ENCODE data around the gene EIF5AL1. TPM values are rescaled to one million over a fixed set of nuclear protein-coding genes. Genes with fewer than 3 reads are reported as not detected.
"Not testable (repeated sequence)": the region's sequence is repeated elsewhere in the genome, so short reads cannot be mapped to it uniquely, and the experiment has no call there.

The EIF5AL1 gene
- total RNA-seq (2014; rRNA removed; shearing (Covaris generic)): 0.72 and 0.89 TPM in 2 replicates

- not testable (repeated sequence) for DNase-seq (ENCODE audit: low spot score)
These were observed at the start of gene EIF5AL1 for GRCh38 chr10:79511891-79512583. TSS of gene EIF5AL1 (plus strand) at chr10:79512533. CDS start at chr10:79512650, 117 bp downstream.

DNA sequence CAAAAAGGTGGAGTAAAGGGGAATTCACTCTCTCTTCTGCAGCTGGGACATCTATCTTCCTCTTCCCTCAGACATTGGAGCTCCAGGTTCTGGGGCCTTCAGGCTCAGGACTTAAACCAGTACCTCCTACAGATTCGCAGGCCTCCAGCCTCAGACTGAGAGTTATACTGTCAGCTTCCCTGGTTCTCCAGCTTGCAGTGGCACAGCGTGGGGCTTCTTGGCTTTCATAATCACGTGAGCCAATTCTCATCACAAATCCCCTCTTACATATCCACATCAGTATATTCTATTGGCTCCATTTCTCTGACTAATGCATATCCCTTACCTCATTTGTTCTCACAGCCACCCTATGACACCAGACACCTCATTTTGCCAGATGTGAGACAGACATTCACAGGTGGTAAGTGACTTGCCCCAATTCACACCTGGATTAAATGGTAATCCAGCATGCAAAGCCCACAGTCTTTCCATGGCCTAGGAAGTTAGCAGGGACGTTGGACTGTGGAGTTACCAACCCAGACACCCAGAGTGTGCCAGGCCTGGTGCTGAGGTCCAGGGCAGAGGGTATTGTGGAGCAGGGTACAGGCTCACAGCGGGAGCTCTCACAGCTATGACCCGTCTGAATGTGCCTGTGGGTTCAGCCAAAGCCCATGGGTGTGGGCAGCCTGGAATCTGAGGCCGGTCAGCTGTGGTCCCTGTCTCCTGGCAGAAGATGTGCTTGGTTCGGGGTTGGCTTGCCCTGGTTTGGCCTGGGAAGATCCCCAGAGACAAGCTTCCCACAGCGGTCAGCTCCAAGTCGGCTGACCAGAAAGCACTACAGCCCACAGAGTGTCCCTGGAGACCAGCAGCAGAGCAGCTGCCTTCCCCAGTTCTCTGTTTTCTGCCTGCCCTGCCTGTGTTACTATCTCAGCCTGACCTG, 48.5 kb upstream of the EIF5AL1 start:
- DNase-seq (ENCODE audit: low spot score): no peak

- no peak for DNase-seq (ENCODE audit: low spot score)
These were observed 47.0 kb upstream of the EIF5AL1 start for GRCh38 chr10:79465341-79465740.

- no peak for DNase-seq (ENCODE audit: low spot score)
These were observed 44.2 kb upstream of the EIF5AL1 start for GRCh38 chr10:79468015-79468560.

- no peak for DNase-seq (ENCODE audit: low spot score)
These were observed 43.3 kb upstream of the EIF5AL1 start for GRCh38 chr10:79468841-79469585.

GRCh38 chr10:79470096-79470495, 42.2 kb upstream of the EIF5AL1 start:
- DNase-seq (ENCODE audit: low spot score): no peak

DNA sequence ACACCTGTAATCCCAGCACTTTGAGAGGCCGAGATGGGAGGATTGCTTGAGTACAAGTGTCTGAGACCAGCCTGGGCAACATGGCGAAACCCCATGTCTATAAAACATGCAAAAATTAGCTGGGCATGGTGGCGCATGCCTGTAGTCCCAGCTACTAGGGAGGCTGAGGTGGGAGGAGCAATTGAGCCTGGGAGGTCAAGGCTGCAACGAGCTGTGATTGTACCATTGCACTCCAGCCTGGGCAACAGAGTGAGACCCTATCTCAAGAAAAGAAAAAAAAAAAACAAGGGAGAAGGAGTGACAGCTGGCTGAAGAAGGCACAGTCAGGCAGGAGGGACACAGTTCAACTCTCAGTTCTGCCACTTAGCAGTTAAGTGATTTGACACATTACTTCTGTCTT, 40.6 kb upstream of the EIF5AL1 start:
- no peak for DNase-seq (ENCODE audit: low spot score)

DNA sequence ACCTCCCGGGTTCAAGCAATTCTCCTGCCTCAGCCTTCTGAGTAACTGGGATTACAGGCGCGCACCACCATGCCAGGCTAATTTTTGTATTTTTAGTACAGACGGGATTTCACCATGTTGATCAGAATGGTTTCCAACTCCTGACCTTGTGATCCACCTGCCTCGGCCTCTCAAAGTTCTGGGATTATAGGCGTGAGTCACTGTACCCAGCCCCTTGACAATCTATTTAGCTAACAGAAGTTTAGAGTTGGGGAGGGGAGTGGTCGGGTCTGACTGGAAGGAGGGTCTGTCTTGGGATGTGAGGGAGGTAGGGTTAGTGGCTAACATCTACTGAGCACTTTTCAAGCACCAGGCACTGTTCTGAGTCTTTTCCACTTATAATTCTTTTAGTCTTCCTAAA, 39.9 kb upstream of the EIF5AL1 start:
- DNase-seq (ENCODE audit: low spot score): no peak

DNA sequence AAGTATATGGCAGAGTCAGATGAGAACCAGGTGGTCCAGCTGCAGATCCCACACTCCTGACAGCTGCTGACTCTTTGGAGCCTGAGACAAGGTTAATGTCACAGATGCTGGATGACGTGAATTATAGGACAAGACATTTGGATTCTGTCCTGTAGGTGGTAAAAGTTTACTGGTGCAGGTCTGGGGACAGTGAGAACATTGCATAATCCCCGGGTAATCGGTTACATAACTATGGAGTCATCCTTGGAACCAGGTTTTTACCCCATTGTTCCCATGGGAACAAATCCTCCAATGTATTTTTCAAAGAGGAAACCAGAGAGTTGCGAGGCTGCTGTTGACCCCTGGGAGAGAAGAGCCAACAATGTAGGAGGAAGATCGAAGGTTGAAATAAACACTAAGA, 39.4 kb upstream of the EIF5AL1 start:
- no peak for DNase-seq (ENCODE audit: low spot score)

DNA sequence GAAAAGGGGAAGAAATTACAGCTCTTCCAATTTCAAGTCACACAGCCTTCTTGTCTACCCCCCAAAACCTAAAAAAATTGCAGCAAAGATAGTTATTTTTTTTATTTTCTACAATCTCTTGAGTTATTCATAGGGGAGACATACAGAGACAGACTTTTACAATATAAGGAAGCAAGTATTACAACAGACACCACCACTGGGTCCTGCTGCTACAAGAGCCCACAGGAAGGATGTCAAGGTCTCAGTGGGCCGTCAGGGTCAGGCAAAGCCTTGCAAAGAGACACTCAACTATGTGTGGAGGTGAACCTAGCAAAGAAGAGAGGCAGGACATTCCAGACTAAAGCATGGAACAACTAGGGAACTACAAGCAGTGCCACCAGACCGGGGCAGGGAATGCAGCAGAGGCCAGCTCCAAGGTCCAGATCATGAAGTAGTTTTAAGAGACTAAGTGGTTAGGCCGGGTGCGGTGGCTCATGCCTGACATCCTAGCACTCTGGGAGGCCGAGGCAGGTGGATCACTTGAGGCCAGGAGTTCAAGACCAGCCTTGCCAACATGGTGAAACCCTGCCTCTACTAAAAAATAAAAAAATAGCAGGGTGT, 38.7 kb upstream of the EIF5AL1 start:
- no peak for DNase-seq (ENCODE audit: low spot score)

DNA sequence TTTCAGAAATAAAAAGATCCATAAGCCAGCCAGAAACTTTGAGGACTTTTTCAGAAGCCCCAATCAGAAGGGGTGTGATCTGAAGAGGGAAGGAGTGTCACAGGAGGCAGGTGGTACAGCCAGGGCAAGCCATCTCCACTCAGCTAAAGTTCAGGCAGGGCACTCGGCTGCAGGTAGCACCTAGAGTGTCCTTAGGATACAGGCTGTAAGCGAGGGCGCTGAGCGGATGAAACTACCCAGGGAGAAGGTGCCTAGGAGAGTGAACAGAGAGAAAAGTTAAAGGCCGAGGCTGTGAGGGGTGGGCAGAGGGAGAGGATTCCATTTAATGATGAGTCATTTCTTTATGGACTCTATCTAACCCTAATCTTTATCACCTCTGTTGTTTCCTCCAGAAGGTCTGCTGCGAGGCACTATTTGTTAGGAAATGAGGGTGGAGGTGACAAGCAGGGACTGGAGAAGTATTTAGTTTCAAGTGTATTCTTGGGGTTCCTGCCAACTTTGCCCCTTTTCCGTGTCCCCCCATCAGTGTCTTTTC, 37.1 kb upstream of the EIF5AL1 start:
- no peak for DNase-seq (ENCODE audit: low spot score)

GRCh38 chr10:79475877-79476276, 36.5 kb upstream of the EIF5AL1 start:
- no peak for DNase-seq (ENCODE audit: low spot score)

- DNase-seq (ENCODE audit: low spot score): no peak
These were observed 35.7 kb upstream of the EIF5AL1 start for GRCh38 chr10:79476645-79477044.

DNA sequence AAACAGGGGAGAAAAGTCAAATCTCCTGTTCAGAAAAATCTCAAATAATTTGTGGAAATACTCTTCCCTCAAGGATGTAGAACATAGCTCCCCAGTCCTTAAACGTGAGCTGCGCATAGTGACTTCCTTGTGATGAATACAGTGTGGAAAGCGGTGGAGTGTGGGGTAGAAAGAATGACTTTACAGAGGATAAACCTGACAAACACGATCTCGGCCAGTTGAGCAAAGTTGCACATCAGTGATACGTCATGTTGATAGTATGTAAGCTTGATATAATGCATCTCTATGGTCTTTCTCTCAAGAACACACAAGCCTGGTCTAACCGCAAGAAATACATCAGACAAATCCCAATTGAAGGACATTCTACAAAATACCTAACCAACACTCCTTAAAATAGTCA, 34.9 kb upstream of the EIF5AL1 start:
- no peak for DNase-seq (ENCODE audit: low spot score)

- DNase-seq (ENCODE audit: low spot score): no peak
These were observed 32.9 kb upstream of the EIF5AL1 start for GRCh38 chr10:79479283-79479909.

GRCh38 chr10:79482304-79482703, 30.0 kb upstream of the EIF5AL1 start:
- DNase-seq (ENCODE audit: low spot score): no peak

DNA sequence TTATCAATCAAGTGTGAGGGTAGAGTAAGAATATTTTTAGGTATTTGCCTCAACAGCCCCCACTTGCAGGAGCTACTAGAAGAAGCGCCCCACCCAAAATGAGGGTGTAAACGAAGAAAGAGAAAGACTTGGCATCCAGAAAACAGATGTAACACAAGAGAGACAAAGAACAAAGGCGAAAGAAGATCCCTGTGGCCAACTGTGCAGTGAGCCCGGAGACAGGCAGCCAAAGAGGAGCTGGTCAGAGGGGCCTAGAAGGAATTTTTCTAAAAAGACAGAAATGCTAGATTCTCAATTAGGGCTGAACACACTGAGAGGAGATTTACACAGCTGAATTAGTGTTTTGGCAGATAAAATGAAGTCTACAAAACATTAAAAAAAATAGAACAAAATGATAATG, 29.6 kb upstream of the EIF5AL1 start:
- no peak for DNase-seq (ENCODE audit: low spot score)

DNA sequence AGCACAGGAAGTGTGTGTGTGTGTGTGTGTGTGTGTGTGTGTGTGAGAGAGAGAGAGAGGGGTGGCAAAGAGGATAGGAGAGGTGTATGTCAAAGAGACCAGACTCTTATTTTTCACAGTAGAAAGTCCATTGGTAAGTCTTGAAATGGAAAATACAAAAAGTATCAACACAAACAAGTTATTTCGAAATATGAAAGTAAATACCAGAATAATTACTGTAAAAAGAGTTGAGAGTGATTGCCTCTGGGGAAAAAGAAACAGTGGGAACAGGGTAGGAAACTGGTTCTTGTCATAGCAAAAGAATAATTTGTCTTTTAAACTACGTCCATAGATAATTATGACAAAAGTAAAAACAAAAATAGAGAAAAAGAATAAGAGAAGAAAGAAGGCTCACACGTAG, 29.0 kb upstream of the EIF5AL1 start:
- DNase-seq (ENCODE audit: low spot score): no peak

DNA sequence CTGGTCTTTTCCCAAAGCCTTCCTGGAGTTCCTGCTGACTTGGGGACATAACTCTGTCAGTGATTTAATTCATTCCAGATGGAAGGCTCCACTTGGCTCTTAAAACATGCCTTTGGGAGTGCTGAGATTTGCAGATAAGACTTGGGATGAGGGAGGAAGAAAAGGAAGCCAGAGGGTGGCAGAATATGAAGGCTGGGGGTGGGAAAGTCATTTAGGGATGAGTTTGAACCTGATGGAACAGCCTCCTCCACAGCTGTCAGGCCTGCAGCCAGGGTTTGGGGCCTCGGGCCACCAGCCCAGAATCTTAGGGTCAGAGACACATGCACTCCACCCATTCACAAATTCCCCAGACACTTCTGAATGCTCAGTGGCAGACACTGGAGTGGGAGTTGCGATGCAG, 28.4 kb upstream of the EIF5AL1 start:
- DNase-seq (ENCODE audit: low spot score): peak; percentile 55

DNA sequence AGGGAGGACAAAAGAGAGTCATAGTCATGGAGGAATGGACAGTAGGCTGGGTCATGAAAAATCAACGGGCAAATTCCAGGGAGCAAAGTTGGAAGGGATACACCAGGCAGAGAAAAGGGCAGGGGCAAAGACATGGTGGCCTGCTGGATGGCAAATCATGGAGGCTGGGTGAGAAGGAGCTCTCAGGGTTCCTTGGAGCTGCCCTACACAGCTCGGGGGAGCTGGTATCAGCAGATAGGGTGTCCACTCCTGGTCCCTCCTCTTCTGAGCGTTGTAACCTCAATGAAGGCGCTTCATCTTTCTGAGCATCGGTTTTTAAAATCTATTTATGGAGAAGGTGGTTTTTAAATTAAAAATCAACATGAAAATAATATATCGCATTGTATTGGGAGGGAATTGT, 27.9 kb upstream of the EIF5AL1 start:
- DNase-seq (ENCODE audit: low spot score): no peak
